Osteoblast (primary cell): ENCODE measurements around the gene TRA2B. TPM values are rescaled to one million over a fixed set of nuclear protein-coding genes. Genes with fewer than 3 reads are reported as not detected.

Experiments
- DNase-seq: peaks from one replicate; pipeline ENCODE4 v3.0.0; 2011; ENCODE audit warnings: low spot score, mixed read lengths; ENCODE audit not compliant: insufficient read length; ENCODE audit errors: missing footprints
- H2AFZ ChIP-seq: 2 replicates; pipeline ENCODE4 v1.6.0; 2011; ENCODE audit warnings: mild to moderate bottlenecking, low read length
- H3K27ac ChIP-seq: 2 replicates; pipeline ENCODE4 v1.5.1; 2011; ENCODE audit warnings: mild to moderate bottlenecking, low read depth, low read length, moderate library complexity
- H3K27me3 ChIP-seq: 2 replicates; pipeline ENCODE4 v1.6.0; 2012; ENCODE audit warnings: mild to moderate bottlenecking, control low read depth, inconsistent platforms, low read length, moderate library complexity; ENCODE audit not compliant: insufficient read depth
- H3K36me3 ChIP-seq: 2 replicates; pipeline ENCODE4 v1.5.1; 2011; ENCODE audit warnings: mild to moderate bottlenecking, low read length, control low read depth, moderate library complexity; ENCODE audit not compliant: insufficient read depth
- H3K4me1 ChIP-seq: 2 replicates; pipeline ENCODE4 v1.5.1; 2011; ENCODE audit warnings: mild to moderate bottlenecking, low read length, control low read depth, moderate library complexity; ENCODE audit not compliant: insufficient read depth
- H3K4me2 ChIP-seq: 2 replicates; pipeline ENCODE4 v1.6.0; 2011; ENCODE audit warnings: mild to moderate bottlenecking, low read length; ENCODE audit not compliant: insufficient read depth
- H3K4me3 ChIP-seq: fragments of 200-600 bp; sonication (generic); 3 replicates; pipeline ENCODE4 v1.5.1; 2012; ENCODE audit warnings: mild to moderate bottlenecking, low read length, inconsistent platforms; ENCODE audit not compliant: insufficient read depth
- H3K79me2 ChIP-seq: 2 replicates; pipeline ENCODE4 v1.6.0; 2012; ENCODE audit warnings: mild to moderate bottlenecking, low read length, control low read depth, inconsistent platforms; ENCODE audit not compliant: insufficient read depth
- H3K9me3 ChIP-seq: 2 replicates; pipeline ENCODE4 v1.5.1; 2011; ENCODE audit warnings: low read depth, low read length, control low read depth
- H4K20me1 ChIP-seq: 2 replicates; pipeline ENCODE4 v1.6.0; 2012; ENCODE audit warnings: mild to moderate bottlenecking, low read length, control low read depth; ENCODE audit not compliant: insufficient read depth
- total RNA-seq: library from RNA; depleted of rRNA; stranded (reverse); fragments of >200 nt; gene quantifications from 2 replicates; pipeline ENCODE4 v1.2.3, GENCODE V29; 2012
- TF ChIP-seq, protein P1 (sequence below): IDR thresholded peaks from 2 replicates; pipeline ENCODE4 v1.5.1; 2011; ENCODE audit warnings: mild to moderate bottlenecking, low read depth, low read length, moderate library complexity; ENCODE audit errors: extremely low read depth

Gene TRA2B
- total RNA-seq, 1 donor, result 111 TPM

DNA sequence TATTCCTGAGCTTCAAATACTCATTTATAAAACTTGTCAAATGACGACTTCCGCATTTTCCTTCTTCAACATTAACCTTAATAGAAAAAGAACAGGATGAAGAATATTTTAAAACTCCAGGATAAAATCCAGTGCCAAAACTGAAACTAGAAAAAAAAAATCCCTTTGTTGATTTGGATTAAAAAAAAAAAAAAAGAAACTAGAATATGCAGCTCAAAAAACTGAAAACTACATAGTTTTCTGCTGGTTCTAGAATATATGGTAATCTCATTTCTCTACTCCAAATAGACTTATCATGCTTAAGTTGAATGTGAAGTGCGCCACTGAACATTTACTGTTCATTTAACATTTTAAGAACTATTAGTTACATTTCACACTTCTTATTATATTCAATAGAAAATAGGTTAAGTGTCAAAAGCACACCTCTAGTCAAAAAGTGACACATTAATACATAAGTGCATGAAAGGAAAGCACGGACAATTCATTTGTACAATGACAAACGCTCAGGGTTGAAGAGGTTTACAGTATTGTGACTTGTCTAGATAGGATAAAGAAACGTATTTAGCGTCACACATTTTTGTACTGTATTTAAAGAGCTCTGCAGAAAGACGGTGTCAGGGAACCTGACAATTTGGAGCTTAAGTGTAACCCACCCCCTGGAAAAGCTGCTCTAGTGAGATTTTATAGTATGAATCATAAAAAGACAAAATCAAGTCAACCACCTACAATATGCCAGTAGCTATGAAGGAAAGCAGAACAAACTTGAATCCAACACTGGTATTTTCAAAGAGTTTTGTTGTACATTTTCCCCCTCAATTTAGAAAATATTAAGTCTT, 5.8 kb downstream of the TRA2B start:
- Histone ChIP-seq H3K4me2 (peak overlapping the region; percentile 90), H2AFZ (no peak overlapping the region), H3K36me3 (peaks cover 33% of the 10 kb centered on the region), H3K4me3 (peak overlapping the region; percentile 20), H4K20me1 (peaks cover 100% of the 10 kb centered on the region), H3K9me3 (no peaks in the 10 kb centered on the region), H3K27ac (peak overlapping the region; percentile 1), H3K4me1 (peaks cover 84% of the 10 kb centered on the region), H3K27me3 (no peaks in the 10 kb centered on the region), H3K79me2 (peaks cover 100% of the 10 kb centered on the region)
- TF ChIP-seq, protein P1, sequence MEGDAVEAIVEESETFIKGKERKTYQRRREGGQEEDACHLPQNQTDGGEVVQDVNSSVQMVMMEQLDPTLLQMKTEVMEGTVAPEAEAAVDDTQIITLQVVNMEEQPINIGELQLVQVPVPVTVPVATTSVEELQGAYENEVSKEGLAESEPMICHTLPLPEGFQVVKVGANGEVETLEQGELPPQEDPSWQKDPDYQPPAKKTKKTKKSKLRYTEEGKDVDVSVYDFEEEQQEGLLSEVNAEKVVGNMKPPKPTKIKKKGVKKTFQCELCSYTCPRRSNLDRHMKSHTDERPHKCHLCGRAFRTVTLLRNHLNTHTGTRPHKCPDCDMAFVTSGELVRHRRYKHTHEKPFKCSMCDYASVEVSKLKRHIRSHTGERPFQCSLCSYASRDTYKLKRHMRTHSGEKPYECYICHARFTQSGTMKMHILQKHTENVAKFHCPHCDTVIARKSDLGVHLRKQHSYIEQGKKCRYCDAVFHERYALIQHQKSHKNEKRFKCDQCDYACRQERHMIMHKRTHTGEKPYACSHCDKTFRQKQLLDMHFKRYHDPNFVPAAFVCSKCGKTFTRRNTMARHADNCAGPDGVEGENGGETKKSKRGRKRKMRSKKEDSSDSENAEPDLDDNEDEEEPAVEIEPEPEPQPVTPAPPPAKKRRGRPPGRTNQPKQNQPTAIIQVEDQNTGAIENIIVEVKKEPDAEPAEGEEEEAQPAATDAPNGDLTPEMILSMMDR, result no peak
- DNase-seq, result no peak

DNA sequence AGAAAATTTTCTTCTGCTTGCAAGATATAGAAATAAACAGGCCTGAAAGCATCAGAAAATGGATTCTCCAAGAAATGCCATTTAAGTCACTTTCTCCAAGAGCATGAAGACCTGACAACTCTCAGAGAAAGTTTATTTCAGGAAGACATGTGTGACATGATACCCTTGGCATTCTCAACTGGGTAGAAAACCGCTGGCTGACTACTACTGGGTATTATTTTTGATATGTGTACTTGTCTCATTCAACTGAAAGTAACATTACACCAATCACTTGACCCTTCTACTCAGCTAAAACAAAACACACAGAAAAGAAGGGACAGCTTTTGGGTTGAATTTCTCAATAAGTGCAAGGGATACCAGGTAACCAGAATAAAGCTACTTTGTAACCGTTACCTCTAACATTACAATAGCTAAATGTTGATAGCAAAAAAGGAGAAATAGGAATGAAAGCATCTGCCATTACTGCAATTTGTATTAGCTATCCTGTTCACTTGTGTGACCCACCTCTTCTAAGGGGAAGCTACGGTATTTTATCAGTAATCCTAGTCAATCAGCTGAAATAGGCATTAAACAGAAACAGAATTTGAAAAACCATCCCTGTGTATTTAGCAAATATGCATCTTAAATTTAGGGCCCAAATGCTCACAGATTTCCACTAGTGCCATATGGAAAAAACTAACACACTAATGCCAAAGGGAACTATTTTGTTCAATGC, 7.3 kb downstream of the TRA2B start:
- DNase-seq, result no peak
- no peaks in the 10 kb centered on the region for H3K27me3 ChIP-seq
- TF ChIP-seq, protein P1, result no peak
- H2AFZ ChIP-seq, result no peak overlapping the region
- peaks cover 98% of the 10 kb centered on the region for H4K20me1 ChIP-seq
- peaks cover 89% of the 10 kb centered on the region for H3K4me1 ChIP-seq
- H3K9me3 ChIP-seq, result no peaks in the 10 kb centered on the region
- H3K27ac ChIP-seq, result peak overlapping the region; percentile 72
- peaks cover 46% of the 10 kb centered on the region for H3K36me3 ChIP-seq
- peaks cover 100% of the 10 kb centered on the region for H3K79me2 ChIP-seq
- H3K4me2 ChIP-seq, result peak overlapping the region; percentile 90
- peak overlapping the region; percentile 40 for H3K4me3 ChIP-seq

DNA sequence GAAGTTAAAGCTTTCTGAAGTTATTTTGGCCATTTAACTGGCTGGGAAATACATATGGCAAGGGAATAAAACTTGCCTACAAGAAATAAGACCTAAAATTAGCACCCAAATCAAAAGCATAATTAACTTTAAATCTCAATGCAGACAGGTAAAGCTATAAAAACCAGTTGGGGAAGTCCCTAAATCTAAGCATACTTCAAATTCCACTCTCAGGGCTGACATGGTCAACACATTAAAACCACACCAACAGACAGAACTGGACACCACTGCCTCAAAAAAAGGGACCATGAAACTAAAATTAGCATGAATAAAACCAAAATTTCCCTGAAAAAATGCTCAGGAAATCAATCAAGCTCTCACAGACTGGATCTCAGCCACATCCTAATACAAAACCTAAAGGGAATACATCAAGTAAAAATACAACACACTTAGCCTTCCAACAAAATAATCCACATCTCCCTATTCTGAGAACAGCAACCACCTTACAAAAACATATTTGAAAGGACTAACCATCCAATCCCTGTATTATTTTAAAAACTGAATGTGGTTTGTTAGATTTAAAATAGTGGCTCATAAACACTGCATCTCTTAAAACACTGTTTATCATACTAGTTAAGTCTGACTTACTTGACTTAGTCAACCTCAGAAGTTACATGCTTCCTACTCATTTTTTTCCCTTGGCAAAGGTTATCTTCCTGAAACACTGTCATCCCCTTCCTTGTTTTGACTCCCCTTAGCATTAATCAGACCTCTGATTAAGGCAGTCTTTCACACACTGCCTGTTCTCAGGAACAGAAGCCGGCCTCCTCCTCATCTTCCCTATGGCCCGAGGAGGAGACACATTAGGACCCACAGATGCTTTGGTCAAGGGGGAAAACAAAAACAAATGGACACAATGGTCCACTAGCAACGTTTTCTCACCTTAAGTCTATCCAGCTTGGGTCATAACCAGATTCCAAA, 8.3 kb downstream of the TRA2B start:
- Histone ChIP-seq H3K4me3 (peak overlapping the region; percentile 40), H3K27me3 (no peaks in the 10 kb centered on the region), H3K4me1 (peaks cover 80% of the 10 kb centered on the region), H3K4me2 (peak overlapping the region; percentile 90), H3K36me3 (peaks cover 57% of the 10 kb centered on the region), H4K20me1 (peaks cover 98% of the 10 kb centered on the region), H3K79me2 (peaks cover 100% of the 10 kb centered on the region), H3K27ac (peak overlapping the region; percentile 72), H3K9me3 (no peaks in the 10 kb centered on the region), H2AFZ (no peak overlapping the region)
- DNase-seq, result no peak
- TF ChIP-seq, protein P1, result no peak
